Lung (tissue), 12 donors: ENCODE results near the gene ADA. TPM values are rescaled to one million over a fixed set of nuclear protein-coding genes. Genes with fewer than 3 reads are reported as not detected.

ENCODE experiments used
- ATAC-seq: fragments of 200-7000 bp; cut with Tn5 transposase; one replicate; pipeline ENCODE4 v1.9.1; 2020; ENCODE audit warnings: moderate number of reproducible peaks; ENCODE audit not compliant: insufficient read depth, low FRiP score
- DNase-seq, 3 donors: peaks; one replicate each; pipeline ENCODE4 v3.0.0-alpha.2; 2013 to 2017
- H3K27ac ChIP-seq, 2 donors: one replicate each; pipeline ENCODE4 v1.5.1; 2013; ENCODE audit warnings: mild to moderate bottlenecking in 2 of 2, moderate library complexity in 2 of 2, control low read depth in 1 of 2, inconsistent platforms in 1 of 2, low read depth in 1 of 2, low read length in 1 of 2
- H3K27me3 ChIP-seq, 3 donors: one replicate each; pipeline ENCODE4 v1.5.1; 2013; ENCODE audit warnings: low read length in 2 of 3; ENCODE audit not compliant: control insufficient read depth in 3 of 3, insufficient read depth in 3 of 3
- H3K36me3 ChIP-seq, 4 donors: one replicate each; pipeline ENCODE4 v1.5.1; 2013; ENCODE audit warnings: low read length in 4 of 4, mild to moderate bottlenecking in 1 of 4, moderate library complexity in 1 of 4; ENCODE audit not compliant: control insufficient read depth in 4 of 4, insufficient read depth in 4 of 4
- H3K4me1 ChIP-seq, 5 donors: one replicate each; pipeline ENCODE4 v1.5.1; 2013; ENCODE audit warnings: low read length in 5 of 5, mild to moderate bottlenecking in 2 of 5, moderate library complexity in 1 of 5; ENCODE audit not compliant: control insufficient read depth in 5 of 5, insufficient read depth in 5 of 5
- H3K4me3 ChIP-seq: one replicate; pipeline ENCODE4 v1.5.1; 2013; ENCODE audit warnings: mild to moderate bottlenecking, control low read depth, moderate library complexity
- H3K9ac ChIP-seq, 2 donors: one replicate each; pipeline ENCODE4 v1.5.1; 2013; ENCODE audit warnings: low read length in 2 of 2, control low read depth in 1 of 2; ENCODE audit not compliant: insufficient read depth in 1 of 2
- H3K9me3 ChIP-seq, 4 donors: one replicate each; pipeline ENCODE4 v1.5.1; 2013; ENCODE audit warnings: low read length in 3 of 4, mild to moderate bottlenecking in 1 of 4, moderate library complexity in 1 of 4; ENCODE audit not compliant: control insufficient read depth in 4 of 4, insufficient read depth in 3 of 4
- WGBS, 2 donors: extraction: QIAGEN DNeasy Blood & Tissue Kit; methylation state at CpG; one replicate each; pipeline ENCODE4 v1.1.7; 2013; 5-methylcytosine and 5-hydroxymethylcytosine counted together
- polyA plus RNA-seq, 2 donors: library from polyadenylated mRNA; stranded (reverse); fragments of 200-250 nt; gene quantifications; one replicate each; pipeline ENCODE4 v1.2.1, GENCODE V29; 2013
- total RNA-seq, 2 donors: library from RNA; depleted of rRNA in 1 of 2; stranded (reverse); fragments of >200 nt in 1 of 2; gene quantifications; one replicate each; pipeline ENCODE4 v1.2.1, GENCODE V29; 2014 to 2021
- TF ChIP-seq, protein P1 (sequence below): IDR thresholded peaks from 2 replicates; pipeline ENCODE4 v1.5.1; 2012; ENCODE audit warnings: mild to moderate bottlenecking; ENCODE audit errors: control extremely low read depth, extremely low read depth
- donor health status: control.
- donor health status: control.
- donor health status: Bipolar disorder and iron deficiency.
- donor health status: healthy.
- donor health status: DM: yes; HTN: yes; CAD: no.

ADA gene
- total and polyA plus RNA-seq, 4 donors = 4.2 to 55.2 (median 8.0) TPM

GRCh38 chr20:44633872-44634600 lies 17.5 kb downstream of the ADA start:
- 88 to 90% methylated on average over 18 of the region's 18 CpGs for WGBS, 2 donors
- Histone ChIP-seq H3K9me3 (no peaks in the 10 kb centered on the region), H3K27me3 (no peaks in the 10 kb centered on the region), H3K9ac (no peak overlapping the region), H3K36me3 (peaks cover 0 to 1% (median 0%) of the 10 kb centered on the region in 4 donors), H3K27ac (no peak overlapping the region), H3K4me3 (no peak overlapping the region), H3K4me1 (peaks cover 0 to 10% (median 0%) of the 10 kb centered on the region in 5 donors)
- ATAC-seq = no peak
- DNase-seq = no peak
- TF ChIP-seq, protein P1, sequence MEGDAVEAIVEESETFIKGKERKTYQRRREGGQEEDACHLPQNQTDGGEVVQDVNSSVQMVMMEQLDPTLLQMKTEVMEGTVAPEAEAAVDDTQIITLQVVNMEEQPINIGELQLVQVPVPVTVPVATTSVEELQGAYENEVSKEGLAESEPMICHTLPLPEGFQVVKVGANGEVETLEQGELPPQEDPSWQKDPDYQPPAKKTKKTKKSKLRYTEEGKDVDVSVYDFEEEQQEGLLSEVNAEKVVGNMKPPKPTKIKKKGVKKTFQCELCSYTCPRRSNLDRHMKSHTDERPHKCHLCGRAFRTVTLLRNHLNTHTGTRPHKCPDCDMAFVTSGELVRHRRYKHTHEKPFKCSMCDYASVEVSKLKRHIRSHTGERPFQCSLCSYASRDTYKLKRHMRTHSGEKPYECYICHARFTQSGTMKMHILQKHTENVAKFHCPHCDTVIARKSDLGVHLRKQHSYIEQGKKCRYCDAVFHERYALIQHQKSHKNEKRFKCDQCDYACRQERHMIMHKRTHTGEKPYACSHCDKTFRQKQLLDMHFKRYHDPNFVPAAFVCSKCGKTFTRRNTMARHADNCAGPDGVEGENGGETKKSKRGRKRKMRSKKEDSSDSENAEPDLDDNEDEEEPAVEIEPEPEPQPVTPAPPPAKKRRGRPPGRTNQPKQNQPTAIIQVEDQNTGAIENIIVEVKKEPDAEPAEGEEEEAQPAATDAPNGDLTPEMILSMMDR = no peak

- Histone ChIP-seq H3K27me3 (no peaks in the 10 kb centered on the region), H3K36me3 (peaks cover 0 to 1% (median 0%) of the 10 kb centered on the region in 4 donors), H3K9me3 (no peaks in the 10 kb centered on the region), H3K9ac (no peak overlapping the region), H3K27ac (no peak overlapping the region), H3K4me3 (no peak overlapping the region), H3K4me1 (peaks cover 0 to 10% (median 0%) of the 10 kb centered on the region in 5 donors)
- DNase-seq (no peak), ATAC-seq (no peak)
- WGBS, 2 donors = 75 to 86% methylated on average over 3 of the region's 3 CpGs
- TF ChIP-seq, protein P1 = no peak
Measured at GRCh38 chr20:44633187-44633810, 18.2 kb downstream of the ADA start.

DNA sequence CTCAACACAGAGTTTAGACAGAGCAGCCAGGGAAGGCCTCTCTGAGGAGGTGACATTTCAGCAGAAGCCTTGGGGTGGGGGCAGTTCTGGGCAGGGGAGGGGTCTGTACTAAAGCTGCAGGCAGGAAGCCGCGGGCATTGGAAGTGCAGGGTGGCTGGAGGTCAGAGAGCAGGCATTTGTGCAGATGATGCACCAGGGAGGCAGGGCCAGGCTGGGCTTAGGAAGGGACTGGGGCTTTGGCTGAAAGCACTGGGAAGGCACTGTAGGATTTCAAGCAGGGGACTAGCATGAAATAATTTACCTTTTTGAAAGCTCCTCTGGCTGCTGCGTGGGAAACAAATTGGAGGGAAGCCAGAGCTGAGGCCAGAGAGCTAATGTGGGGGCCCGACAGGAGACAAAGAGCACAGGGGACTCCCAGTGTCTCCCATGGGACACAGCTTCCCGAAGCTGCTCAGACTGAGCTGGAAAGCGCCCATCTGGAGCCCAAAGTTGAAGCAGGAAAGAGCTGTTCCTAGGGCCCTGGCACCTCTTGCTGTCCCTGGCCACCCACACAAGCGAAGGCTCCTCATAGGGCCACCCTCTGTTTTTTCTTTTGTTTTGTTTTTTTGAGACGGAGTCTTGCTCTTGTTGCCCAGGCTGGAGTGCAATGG lies 19.3 kb downstream of the ADA start:
- TF ChIP-seq, protein P1 = no peak
- DNase-seq (no peak), ATAC-seq (no peak)
- Histone ChIP-seq H3K27me3 (no peaks in the 10 kb centered on the region), H3K4me1 (peaks cover 0 to 10% (median 0%) of the 10 kb centered on the region in 5 donors), H3K27ac (no peak overlapping the region), H3K4me3 (no peak overlapping the region), H3K9ac (no peak overlapping the region), H3K36me3 (peaks cover 0 to 1% (median 0%) of the 10 kb centered on the region in 4 donors), H3K9me3 (no peaks in the 10 kb centered on the region)
- WGBS, 2 donors = 75 to 80% methylated on average over 8 of the region's 8 CpGs
